CD4-positive, alpha-beta T cell treated with Interferon gamma for 1 hour (primary cell): ENCODE data around the gene PSMD13.
"Not testable (repeated sequence)": the region's sequence is repeated elsewhere in the genome, so short reads cannot be mapped to it uniquely, and the experiment has no call there.

Experiments used
- DNase-seq: peaks from one replicate; pipeline ENCODE4 v3.0.0-alpha.2; 2020

PSMD13 gene

GRCh38 chr11:236774-237767 is at the start of gene PSMD13:
Gene PSMD13 (plus strand): TSS chr11:236976. CDS start chr11:237050, 74 bp downstream.
- peak; percentile 86 for DNase-seq

- not testable (repeated sequence) for DNase-seq
Measured at GRCh38 chr11:189200-189783, 47.5 kb upstream of the PSMD13 start.

GRCh38 chr11:189843-190311 is 46.9 kb upstream of the PSMD13 start:
- not testable (repeated sequence) for DNase-seq

GRCh38 chr11:190546-190945 is 46.2 kb upstream of the PSMD13 start:
- DNase-seq, result not testable (repeated sequence)

- DNase-seq, result peak; percentile 25
Measured at GRCh38 chr11:191490-192478, 45.0 kb upstream of the PSMD13 start.

- DNase-seq, result not testable (repeated sequence)
Measured at GRCh38 chr11:192674-193128, 44.1 kb upstream of the PSMD13 start, which contains the start of gene SCGB1C1. Gene SCGB1C1 (plus strand): TSS chr11:193078. CDS start chr11:193100, 22 bp downstream.

- DNase-seq, result not testable (repeated sequence)
Measured at GRCh38 chr11:193481-193880, 43.3 kb upstream of the PSMD13 start.

- no peak for DNase-seq
Measured at GRCh38 chr11:196786-197731, 39.7 kb upstream of the PSMD13 start.

GRCh38 chr11:197741-198235 is 39.0 kb upstream of the PSMD13 start:
- no peak for DNase-seq

GRCh38 chr11:198236-198806 is 38.5 kb upstream of the PSMD13 start:
- no peak for DNase-seq

- DNase-seq, result no peak
Measured at GRCh38 chr11:199004-199581, 37.7 kb upstream of the PSMD13 start.

- no peak for DNase-seq
Measured at GRCh38 chr11:199782-200181, 37.0 kb upstream of the PSMD13 start.

GRCh38 chr11:200224-201003 is 36.4 kb upstream of the PSMD13 start:
- no peak for DNase-seq

- no peak for DNase-seq
Measured at GRCh38 chr11:201966-202365, 34.8 kb upstream of the PSMD13 start.

- DNase-seq, result no peak
Measured at GRCh38 chr11:202490-202889, 34.3 kb upstream of the PSMD13 start.

- DNase-seq, result no peak
Measured at GRCh38 chr11:203056-203944, 33.5 kb upstream of the PSMD13 start.

GRCh38 chr11:203945-204586 is 32.7 kb upstream of the PSMD13 start:
- DNase-seq, result no peak

GRCh38 chr11:204587-205109 is 32.1 kb upstream of the PSMD13 start:
- no peak for DNase-seq
